PC-3 (cell line): ENCODE data around the gene CKB. TPM values are rescaled to one million over a fixed set of nuclear protein-coding genes. Genes with fewer than 3 reads are reported as not detected.

ENCODE experiments used
- ATAC-seq: fragments of 200-7000 bp; cut with Tn5 transposase; 2 replicates; pipeline ENCODE4 v1.9.1; 2020; ENCODE audit warnings: mild to moderate bottlenecking, moderate library complexity
- BruUV-seq: library from RNA; stranded (reverse); fragments of 400-500 nt; replicated peaks from 2 replicates; lab custom pipeline; 2021; lab: Mats Ljungman, UMichigan
- CTCF ChIA-PET: fragments of 300-600 bp; sonication (Branson Sonifier 250); formaldehyde crosslinking; loops from one replicate; lab custom pipeline; 2022; ENCODE audit warnings: antibody characterized with exemption; lab: Charles Lee
- POLR2A ChIA-PET: fragments of 300-600 bp; sonication (Branson Sonifier 250); formaldehyde crosslinking; loops from one replicate; lab custom pipeline; 2022; ENCODE audit warnings: antibody characterized with exemption; ENCODE audit not compliant: unreplicated experiment; lab: Charles Lee
- DNase-seq: peaks from one replicate; pipeline ENCODE4 v3.0.0-alpha.2; 2015
- H2AFZ ChIP-seq: fragments of 300-600 bp; sonication (generic); 2 replicates; pipeline ENCODE4 v1.6.0; 2016; ENCODE audit warnings: antibody characterized with exemption, low read length
- H3F3A ChIP-seq: fragments of 300-600 bp; sonication (generic); one replicate; pipeline ENCODE4 v1.6.0; 2017; ENCODE audit warnings: antibody characterized with exemption, low read length, control low read depth, mild to moderate bottlenecking; ENCODE audit not compliant: unreplicated experiment
- H3K27ac ChIP-seq: fragments of 300-600 bp; sonication (generic); 2 replicates; pipeline ENCODE4 v1.5.1; 2016; ENCODE audit warnings: mild to moderate bottlenecking, low read length
- H3K27me3 ChIP-seq: fragments of 300-600 bp; sonication (generic); 2 replicates; pipeline ENCODE4 v1.6.1; 2016; ENCODE audit warnings: low read length, mixed read lengths
- H3K36me3 ChIP-seq: fragments of 300-600 bp; sonication (generic); 2 replicates; pipeline ENCODE4 v1.6.1; 2016; ENCODE audit warnings: low read depth, mixed run types, low read length, mixed read lengths
- H3K4me1 ChIP-seq: fragments of 300-600 bp; sonication (generic); 2 replicates; pipeline ENCODE4 v1.5.1; 2016; ENCODE audit warnings: low read length; ENCODE audit not compliant: insufficient read depth
- H3K4me2 ChIP-seq: fragments of 300-600 bp; sonication (generic); 2 replicates; pipeline ENCODE4 v1.6.0; 2016; ENCODE audit warnings: low read length
- H3K4me3 ChIP-seq: fragments of 300-600 bp; sonication (generic); 2 replicates; pipeline ENCODE4 v1.5.1; 2016; ENCODE audit warnings: mild to moderate bottlenecking, low read length, mixed read lengths
- H3K79me2 ChIP-seq: fragments of 300-600 bp; sonication (generic); 2 replicates; pipeline ENCODE4 v1.6.1; 2017; ENCODE audit warnings: low read length, mixed read lengths
- H3K9ac ChIP-seq: fragments of 300-600 bp; sonication (generic); 2 replicates; pipeline ENCODE4 v1.6.0; 2016; ENCODE audit warnings: mild to moderate bottlenecking, low read length
- H3K9me2 ChIP-seq: fragments of 300-600 bp; sonication (generic); replicated peaks from 2 replicates; pipeline ENCODE4 v1.6.1; 2016; ENCODE audit warnings: mixed run types, low read length, mixed read lengths
- H3K9me3 ChIP-seq: fragments of 300-600 bp; sonication (generic); 2 replicates; pipeline ENCODE4 v1.6.1; 2016; ENCODE audit warnings: low read length, mixed read lengths
- H4K20me1 ChIP-seq: fragments of 300-600 bp; sonication (generic); 2 replicates; pipeline ENCODE4 v1.6.1; 2016; ENCODE audit warnings: low read length, mixed read lengths
- EZH2 ChIP-seq: fragments of 300-600 bp; sonication (generic); IDR thresholded peaks from one replicate; pipeline ENCODE4 v1.6.1; 2017; ENCODE audit warnings: antibody characterized with exemption, mild to moderate bottlenecking, low read length; ENCODE audit not compliant: unreplicated experiment
- EZH2phosphoT487 ChIP-seq: fragments of 300-600 bp; sonication (generic); IDR thresholded peaks from 2 replicates; pipeline ENCODE4 v1.6.1; 2018; ENCODE audit warnings: mild to moderate bottlenecking, antibody characterized with exemption, low read length, borderline replicate concordance
- intact Hi-C: fragments of 100-400 bp; cut with micrococcal nuclease; formaldehyde crosslinking; loops from 2 replicates; pipeline ENCODE4 v1.9.0; 2023
- total RNA-seq: library from RNA; depleted of rRNA; stranded (reverse); fragments of >200 nt; gene quantifications from 2 replicates; pipeline ENCODE4 v1.2.3, GENCODE V29; 2014
- TF ChIP-seq, protein P1 (sequence below): fragments of 300-600 bp; sonication (generic); conservative IDR thresholded peaks from 2 replicates; pipeline ENCODE4 v1.5.1; 2017; ENCODE audit warnings: antibody characterized with exemption, low read depth, mild to moderate bottlenecking, low read length

Gene CKB
- total RNA-seq, 1 experiment from 2014 or later, result 299 TPM

DNA sequence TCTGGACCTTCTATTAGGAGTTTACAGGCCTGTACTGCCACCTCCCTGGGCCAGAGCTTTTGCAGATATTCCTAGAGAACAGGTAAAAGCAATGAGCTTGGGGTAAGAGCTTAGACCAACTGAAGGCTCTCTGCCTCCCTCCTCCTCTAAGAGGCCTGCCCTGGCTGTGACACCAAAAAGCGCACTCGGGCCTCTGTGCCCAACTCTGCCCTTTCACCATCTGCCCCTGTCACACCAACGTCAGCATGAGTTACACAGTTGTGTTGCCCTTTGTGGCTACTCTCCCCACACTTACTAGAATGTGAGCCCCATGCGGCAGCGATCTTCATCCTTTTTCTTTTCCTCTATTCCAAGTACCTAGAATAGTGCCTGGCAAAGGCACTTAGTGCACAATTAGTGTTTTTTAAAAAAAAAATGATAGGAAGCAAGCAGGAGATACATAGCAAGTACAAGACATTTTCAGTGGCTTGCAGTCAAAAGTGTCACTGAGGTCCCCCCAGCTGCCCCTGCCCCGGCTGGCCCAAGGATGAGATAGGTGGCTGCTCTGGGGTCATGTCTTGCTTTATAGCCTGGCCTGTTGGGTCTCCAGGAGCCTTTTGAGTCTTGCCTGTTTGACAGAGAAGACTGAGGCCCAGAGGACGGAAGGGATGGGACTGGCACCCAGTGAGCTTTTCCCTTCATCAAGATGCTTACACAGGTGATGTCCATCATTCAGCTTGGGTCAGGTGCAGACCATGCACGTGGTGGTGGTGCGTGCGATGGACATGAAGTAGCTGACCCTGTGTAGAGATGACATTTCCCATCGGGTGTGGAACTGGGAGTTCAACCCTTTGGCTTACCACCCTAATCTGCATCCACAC is 12.5 kb downstream of the CKB start:
- intact Hi-C loops, result no loop called here
- H3K27me3 ChIP-seq, result no peaks in the 10 kb centered on the region
- no peaks in the 10 kb centered on the region for H3K79me2 ChIP-seq
- ATAC-seq (no peak), DNase-seq (no peak)
- no peaks in the 10 kb centered on the region for H3F3A ChIP-seq
- no peaks in the 10 kb centered on the region for H4K20me1 ChIP-seq
- no peaks in the 10 kb centered on the region for H3K4me1 ChIP-seq
- no peaks in the 10 kb centered on the region for H3K9me2 ChIP-seq
- H3K9me3 ChIP-seq, result no peaks in the 10 kb centered on the region
- H3K36me3 ChIP-seq, result peaks cover 16% of the 10 kb centered on the region
- H3K4me2 ChIP-seq, result no peak overlapping the region
- TF ChIP-seq EZH2 (no peak), EZH2phosphoT487 (no peak)
- TF ChIP-seq, protein P1, sequence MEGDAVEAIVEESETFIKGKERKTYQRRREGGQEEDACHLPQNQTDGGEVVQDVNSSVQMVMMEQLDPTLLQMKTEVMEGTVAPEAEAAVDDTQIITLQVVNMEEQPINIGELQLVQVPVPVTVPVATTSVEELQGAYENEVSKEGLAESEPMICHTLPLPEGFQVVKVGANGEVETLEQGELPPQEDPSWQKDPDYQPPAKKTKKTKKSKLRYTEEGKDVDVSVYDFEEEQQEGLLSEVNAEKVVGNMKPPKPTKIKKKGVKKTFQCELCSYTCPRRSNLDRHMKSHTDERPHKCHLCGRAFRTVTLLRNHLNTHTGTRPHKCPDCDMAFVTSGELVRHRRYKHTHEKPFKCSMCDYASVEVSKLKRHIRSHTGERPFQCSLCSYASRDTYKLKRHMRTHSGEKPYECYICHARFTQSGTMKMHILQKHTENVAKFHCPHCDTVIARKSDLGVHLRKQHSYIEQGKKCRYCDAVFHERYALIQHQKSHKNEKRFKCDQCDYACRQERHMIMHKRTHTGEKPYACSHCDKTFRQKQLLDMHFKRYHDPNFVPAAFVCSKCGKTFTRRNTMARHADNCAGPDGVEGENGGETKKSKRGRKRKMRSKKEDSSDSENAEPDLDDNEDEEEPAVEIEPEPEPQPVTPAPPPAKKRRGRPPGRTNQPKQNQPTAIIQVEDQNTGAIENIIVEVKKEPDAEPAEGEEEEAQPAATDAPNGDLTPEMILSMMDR, result no peak
- no peak overlapping the region for H3K27ac ChIP-seq
- POLR2A ChIA-PET, result no interaction called here
- H2AFZ ChIP-seq, result no peak overlapping the region
- CTCF ChIA-PET, result no interaction called here
- no peak overlapping the region for H3K9ac ChIP-seq
- H3K4me3 ChIP-seq, result no peak overlapping the region
- BruUV-seq, result no TSS peak

DNA sequence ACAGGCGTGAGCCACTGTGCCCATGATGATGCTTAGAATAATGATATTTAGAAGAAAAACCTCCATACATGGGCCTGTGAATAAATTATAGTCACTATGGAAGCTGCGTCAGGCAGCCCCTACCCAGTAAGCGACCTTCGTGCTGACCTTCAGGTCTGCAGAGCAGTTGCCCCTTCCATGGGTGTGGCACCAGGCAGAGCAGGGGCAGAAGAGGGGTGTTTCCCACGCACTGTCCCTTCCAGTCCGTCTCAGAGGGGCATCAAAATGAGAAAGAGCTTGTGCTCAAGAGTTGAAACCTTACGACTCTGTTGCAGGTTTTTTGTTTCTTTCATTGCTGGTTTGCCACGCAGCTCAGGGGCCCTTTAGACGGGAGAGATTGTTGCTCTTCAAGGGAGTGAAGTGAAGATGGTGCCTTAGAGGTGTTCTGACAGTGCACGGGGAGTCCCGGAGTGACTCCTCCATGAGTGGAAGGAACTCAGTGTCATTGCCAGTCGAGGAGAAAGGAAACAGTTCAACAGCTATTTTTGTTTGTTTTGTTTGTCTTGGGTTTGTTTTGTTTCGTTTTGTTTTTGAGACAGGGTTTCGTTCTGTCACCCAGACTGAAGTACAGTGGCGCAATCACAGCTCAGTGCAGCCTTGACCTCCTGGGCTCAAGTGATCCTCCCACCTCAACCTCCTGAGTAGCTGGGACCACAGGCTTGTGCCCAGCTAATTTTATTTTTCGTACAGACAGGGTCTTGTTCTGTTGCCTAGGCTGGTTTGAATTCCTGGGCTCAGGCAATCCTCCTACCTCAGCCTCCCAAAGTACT is 13.9 kb downstream of the CKB start:
- Histone ChIP-seq H3K79me2 (no peaks in the 10 kb centered on the region), H3K4me3 (no peak overlapping the region), H3K27ac (no peak overlapping the region), H3K36me3 (peaks cover 24% of the 10 kb centered on the region), H3K9ac (no peak overlapping the region), H2AFZ (no peak overlapping the region), H3K4me2 (no peak overlapping the region), H3K9me2 (no peaks in the 10 kb centered on the region), H3K9me3 (no peaks in the 10 kb centered on the region), H4K20me1 (no peaks in the 10 kb centered on the region), H3F3A (no peaks in the 10 kb centered on the region), H3K4me1 (no peaks in the 10 kb centered on the region), H3K27me3 (no peaks in the 10 kb centered on the region)
- no TSS peak for BruUV-seq
- ATAC-seq (no peak), DNase-seq (no peak)
- ChIA-PET POLR2A (no interaction called here), CTCF (no interaction called here)
- intact Hi-C loops, result no loop called here
- TF ChIP-seq, protein P1, result no peak
- TF ChIP-seq EZH2, result no peak
- TF ChIP-seq EZH2phosphoT487, result no peak
